Measurements from ENCODE around the gene UBAC2.

UBAC2 gene

DNA sequence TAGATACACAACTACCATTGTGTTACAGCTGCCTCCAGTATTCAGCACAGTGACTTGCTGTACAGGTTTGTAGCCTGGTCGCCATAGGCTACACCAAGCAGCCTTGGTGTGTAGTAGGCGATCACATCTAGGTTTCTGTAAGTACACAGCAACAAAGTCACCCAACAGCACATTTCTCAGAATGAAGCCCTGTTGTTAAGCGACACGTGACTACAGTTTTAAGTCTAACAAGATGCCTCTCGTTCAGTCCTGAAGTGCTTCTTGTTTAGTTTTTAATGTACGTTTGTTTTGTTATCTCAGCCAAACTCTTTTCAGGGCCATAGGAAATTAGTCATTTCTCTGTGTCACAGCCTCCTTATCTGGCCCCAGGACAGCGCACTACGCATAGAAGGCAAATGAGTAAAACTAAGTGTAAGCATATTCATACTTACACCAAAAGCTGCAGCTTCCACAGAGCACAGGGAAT is 156.5 kb downstream of the UBAC2 start:
- no peak for DNase-seq (ENCODE audit: low read depth in 2 of 2)

- DNase-seq (ENCODE audit: low read depth in 2 of 2), result no peak
These were observed 157.3 kb downstream of the UBAC2 start for GRCh38 chr13:99357941-99358340.

DNA sequence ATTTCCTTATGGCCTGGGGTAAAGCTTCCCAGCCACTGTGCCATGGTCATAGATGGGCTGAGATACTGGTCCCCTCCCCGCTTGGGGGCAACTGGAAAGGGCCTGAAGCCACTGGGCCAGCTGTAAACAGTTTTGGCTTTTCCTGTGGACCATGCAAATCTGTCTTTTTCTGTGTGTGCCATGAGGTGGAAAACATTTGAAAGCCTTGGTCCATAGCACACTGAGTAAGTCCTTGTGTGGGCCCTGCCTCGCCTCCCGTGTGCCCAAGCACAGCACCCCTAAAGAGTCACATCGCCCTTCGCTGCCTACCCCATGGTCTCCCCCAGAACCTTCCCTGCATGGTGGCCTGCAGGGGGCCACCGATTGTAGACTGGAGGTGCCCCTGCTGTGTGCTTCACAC is 158.9 kb downstream of the UBAC2 start:
- DNase-seq (ENCODE audit: low read depth in 2 of 2), result no peak

DNA sequence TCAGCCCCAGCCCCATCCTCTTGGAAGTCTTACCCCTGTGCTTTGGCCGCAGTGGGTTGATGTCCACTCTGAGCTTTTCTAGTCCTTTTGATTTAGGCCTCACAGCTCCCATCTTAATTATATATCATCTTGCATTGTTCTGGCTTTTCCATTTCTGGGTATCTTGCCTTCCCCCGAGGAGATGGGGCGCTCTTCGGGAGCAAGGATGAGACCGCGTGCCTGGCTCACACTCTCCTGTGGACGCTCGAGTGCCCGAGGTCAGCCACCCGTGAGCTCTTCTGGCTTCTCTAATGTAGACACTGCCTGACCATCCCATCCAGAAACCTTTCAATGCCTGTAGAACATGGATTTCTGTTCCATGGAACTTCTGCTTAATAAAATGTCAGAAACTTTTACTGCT is 160.0 kb downstream of the UBAC2 start:
- DNase-seq (ENCODE audit: low read depth in 2 of 2), result no peak

DNA sequence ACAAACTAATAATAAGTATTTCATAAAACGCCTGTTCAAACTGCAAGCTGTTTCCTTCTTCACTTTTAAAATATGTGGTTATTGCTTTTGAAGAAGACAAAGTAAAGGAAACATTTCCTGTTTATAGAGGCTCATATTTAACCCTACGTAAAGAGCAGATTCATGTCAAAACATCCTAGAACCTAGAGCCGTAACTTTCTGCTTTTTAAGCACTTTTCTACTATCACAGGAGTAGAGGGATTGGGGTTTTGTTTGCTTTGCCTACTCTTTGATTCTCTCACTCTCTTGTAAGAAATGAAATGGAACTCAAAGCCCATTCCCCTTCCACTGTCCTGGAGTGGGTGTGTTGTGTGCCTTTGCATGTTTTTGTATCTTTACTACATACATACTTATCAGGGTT is 160.5 kb downstream of the UBAC2 start:
- no peak for DNase-seq (ENCODE audit: low read depth in 2 of 2)

GRCh38 chr13:99362362-99362761 is 161.7 kb downstream of the UBAC2 start:
- DNase-seq (ENCODE audit: low read depth in 2 of 2), result no peak

- DNase-seq (ENCODE audit: low read depth in 2 of 2), result no peak
These were observed 162.7 kb downstream of the UBAC2 start for GRCh38 chr13:99363391-99363790.

GRCh38 chr13:99363949-99364348 is 163.3 kb downstream of the UBAC2 start:
- no peak for DNase-seq (ENCODE audit: low read depth in 2 of 2)

GRCh38 chr13:99366075-99366987 is 165.7 kb downstream of the UBAC2 start:
- DNase-seq (ENCODE audit: low read depth in 2 of 2), result no peak

- DNase-seq (ENCODE audit: low read depth in 2 of 2), result no peak
These were observed 166.5 kb downstream of the UBAC2 start for GRCh38 chr13:99367106-99367616.

DNA sequence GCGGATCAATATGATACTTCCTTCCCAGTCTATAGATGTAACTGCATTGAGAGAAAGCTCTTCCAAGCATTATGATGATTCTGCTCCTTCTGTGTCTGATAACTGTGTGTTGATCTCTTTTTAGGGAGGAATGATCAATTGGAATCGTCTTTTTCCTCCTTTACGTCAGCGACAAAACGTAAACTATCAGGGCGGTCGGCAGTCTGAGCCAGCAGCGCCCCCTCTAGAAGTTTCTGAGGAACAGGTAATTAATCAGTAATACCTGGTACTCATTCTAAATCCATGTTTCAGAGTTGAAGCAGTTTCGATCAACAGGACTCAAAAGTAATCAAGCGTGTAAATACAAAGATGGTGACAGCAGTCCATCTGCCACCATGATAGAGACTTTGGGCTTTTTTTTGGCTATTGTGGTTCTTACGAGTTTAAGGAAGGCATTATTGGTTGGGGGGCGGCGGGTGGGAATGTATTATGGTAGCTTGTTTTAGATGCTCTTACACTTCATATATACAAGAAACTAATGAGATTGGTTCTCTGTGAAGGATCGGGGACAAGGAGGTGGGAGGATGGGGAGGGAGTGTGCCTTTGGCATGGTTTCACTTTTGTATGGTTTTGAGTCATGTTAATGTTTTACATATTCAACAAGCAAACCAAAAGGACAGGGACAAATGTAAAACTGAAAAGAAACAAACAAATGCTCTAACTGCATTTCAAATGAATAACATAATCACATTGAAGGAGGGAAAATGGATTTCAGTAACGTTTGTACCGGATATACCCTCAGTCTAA is 167.2 kb downstream of the UBAC2 start:
- no peak for DNase-seq (ENCODE audit: low read depth in 2 of 2)

DNA sequence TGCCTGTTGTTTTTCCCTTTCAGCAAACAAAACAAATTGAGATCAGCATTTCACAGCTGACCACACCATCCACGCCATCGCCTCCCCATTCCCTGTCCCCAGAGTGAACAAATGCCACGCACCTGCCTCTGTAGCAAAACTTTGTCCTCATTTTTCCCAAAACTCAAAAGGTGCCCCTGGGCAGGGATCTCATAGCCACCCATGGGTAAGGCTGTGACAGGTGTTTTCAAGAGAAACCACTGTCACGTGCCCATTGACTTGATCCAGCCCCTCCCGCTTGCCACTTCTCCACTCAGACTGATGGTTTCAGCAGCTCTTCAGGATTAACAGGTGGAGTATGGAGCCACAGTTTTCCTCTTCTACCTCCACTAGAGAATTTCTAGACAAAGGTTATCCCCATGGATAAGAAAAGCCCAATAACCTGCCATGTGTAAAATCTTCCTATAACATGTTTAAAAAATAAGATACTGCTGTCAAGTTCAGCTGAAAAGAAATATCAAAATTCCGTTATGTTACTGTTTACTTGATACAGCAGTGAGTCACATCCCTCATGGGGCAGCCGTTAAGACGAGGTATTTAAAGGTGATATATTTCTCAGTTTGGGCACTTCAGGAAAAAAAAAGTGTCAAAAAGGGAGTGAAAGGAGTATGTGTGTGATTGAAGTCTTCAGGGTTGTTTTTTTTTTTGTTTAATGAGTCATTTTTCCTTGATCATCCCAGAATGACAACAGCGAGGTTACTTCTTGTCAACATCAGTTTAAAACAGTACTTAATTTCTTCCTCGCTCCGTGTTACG is 170.0 kb downstream of the UBAC2 start:
- DNase-seq (ENCODE audit: low read depth in 2 of 2), result no peak

DNA sequence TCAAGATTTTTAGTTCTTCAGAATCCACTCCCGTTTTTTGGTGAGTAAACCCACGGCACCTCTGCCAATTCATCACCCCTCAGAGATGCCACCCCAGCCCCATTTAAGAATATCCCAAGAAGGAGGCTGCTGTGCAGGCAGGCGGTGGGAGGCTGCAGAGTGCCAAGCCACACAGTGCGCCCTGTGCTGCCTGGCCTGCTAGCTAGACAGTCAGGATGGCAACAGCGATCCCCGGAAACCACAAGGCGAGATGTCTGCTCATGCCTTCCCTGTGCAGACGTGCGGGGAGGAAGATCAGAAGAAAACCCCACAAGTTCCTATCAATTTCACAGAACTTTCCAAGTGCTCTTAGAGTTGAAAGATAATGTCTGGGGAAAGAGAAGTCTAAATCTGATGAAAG is 171.3 kb downstream of the UBAC2 start:
- no peak for DNase-seq (ENCODE audit: low read depth in 2 of 2)

DNA sequence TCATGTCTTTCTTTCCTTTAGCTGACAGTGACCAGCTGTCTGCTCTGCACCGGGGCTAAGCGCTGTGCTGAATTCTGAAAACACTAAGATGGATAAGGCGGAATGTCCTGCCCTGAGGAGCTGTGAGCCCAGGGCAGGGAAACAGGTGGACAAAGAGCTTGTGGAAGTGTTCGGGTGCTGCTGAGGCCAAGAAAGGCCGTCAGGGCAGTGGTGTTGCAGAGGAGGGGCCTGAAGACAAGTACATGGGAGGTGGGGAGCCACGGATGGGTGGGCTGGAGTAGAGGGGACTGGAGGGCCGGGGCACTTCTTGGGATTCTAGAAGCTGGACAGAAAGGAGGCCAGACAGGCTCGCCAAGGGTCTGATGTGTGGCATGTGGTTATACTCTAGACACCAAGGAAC is 172.8 kb downstream of the UBAC2 start:
- DNase-seq (ENCODE audit: low read depth in 2 of 2), result no peak

DNA sequence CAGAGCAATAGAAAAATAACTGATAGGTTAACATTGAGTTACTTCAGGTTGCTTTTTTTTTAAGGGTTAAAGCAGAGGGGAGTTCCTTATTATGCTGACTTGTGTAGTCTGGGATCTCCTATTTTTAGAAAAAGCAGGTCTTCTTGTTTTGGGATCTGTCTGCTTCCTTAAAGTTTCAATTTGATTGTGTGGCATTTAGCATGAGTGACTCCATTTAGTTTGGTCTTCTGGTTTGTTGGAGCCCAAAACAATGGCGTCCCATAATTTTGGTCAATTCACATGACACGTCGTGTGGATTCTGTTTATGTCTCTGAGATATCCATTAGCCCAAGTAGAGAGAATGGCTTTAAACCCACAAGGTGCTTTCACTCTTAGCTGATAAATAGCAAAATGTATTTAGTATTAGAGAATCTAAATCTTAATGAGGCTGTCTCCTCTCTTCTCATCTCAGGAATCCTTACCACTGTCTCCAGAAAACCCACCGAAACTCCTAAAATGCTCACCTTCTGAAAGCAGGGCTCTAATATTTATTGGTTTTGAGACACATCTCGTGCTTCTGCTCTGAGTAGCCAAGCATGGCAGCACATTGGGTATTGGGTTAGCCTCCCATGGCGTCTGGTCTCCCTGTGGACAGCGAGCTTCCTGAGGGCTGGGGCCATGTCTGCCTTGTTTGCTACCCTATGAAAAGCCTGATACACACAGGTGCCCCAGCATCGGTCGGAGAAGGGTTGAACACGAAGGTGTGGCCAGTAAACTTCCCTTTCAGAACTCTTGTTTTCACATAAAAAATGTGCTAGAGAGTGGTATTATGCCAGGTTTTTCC is 173.7 kb downstream of the UBAC2 start:
- DNase-seq (ENCODE audit: low read depth in 2 of 2), result no peak

DNA sequence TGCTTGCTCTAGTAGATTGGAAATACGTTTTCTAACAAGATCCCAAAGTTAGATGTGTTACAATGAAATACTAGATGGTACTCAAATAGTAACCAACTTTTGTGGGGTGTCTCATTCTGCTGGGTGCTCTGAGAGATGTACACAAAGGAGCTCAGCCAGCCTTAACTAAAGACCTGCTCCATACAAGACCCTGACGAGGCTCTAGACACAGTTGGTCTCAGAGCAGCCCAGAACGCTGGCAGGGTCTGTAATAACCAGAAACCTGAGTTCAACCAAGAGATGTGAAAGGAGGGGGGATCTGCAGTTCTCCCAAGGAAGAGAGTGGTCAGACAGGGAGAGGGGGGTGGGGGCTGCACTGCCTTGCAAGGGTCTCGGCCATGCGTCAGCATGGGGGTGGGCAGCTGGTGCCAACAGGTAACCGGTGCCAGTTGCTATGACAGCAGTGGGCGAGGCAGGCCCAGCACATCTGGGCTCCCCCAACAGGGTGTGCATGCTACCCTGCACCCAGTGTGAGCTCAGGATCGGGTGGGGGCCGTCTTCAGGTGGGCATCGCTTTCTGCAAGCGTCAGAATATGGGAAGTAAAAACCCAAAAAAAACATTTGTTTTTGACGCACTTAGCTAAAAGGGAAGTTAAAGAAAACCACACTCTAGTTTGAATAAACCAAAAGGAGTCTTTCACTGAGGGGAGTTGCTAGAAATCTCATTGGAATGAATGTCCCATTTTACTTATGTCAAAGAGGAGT is 174.5 kb downstream of the UBAC2 start:
- DNase-seq (ENCODE audit: low read depth in 2 of 2), result no peak

DNA sequence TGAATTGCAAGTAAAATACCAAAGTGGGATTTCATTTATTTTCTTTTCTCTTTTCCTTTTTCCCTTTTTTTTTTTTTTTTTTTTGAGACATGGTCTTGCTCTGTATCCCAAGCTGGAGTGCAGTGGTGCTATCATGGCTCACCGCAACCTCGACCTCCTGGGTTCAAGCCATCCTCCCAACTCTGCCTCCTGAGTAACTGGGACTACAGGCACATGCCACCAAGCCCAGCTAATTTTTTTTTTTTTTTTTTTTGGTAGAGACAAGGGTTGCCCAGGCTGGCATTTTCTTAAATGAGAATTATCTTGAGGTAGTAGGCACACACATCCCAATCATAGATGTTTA is 175.1 kb downstream of the UBAC2 start:
- DNase-seq (ENCODE audit: low read depth in 2 of 2), result no peak

DNA sequence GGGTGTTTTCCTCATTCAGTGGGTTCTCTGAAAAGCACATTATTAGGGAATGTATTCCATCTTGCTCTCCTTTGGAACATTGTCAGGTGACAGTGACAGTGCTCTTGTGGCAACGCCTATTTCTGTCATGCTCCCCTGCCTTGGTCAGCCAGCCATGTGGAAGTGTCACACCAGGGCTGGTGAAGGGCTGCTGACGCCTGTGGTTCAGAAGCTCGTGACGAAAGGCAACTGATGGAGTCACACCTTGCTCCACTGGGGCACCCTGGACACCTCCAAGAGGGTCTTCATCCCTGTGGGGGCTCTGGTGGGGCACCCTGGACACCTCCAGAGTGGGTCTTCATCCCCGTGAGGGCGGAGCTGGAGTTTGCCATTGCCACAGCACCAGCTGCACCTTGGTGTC is 175.5 kb downstream of the UBAC2 start:
- DNase-seq (ENCODE audit: low read depth in 2 of 2), result no peak

DNA sequence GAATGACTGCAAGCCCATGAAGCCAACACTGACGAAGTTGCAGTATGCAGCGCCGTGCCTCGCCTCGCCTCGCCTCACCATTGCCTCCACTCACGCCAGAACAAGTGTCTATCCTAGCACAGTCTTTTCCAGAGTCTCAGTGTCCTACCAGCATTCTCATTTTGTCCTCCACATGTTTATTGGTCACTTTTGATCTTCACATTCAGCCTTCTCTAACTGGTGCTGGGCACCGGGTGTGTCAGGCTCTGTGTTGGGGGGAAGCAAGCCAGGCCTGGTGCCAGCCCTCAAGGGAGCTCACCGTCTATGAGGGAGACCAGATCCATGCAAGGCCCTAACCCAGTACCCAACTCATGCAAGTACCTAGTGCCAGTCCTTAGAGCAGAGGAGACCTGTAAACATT is 176.3 kb downstream of the UBAC2 start:
- DNase-seq (ENCODE audit: low read depth in 2 of 2), result no peak

DNA sequence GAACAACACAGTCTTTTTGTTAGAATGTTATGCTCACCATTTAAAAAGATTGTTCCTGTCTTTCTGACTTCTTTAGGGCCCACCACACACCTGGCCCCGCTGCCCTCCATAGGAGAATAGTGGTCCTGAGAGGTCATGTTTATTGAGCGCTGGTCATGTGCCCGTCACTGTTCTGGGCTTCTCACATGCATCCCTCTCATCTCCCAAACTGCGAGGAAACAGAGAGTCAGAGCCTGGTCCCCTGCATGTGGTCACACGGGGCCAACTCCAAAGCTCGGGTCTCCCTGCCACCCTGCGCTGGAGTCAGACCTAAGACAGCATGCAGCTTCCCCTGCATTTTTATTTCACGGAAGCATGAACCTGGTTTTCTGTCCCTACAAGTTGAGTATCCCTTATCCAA is 177.0 kb downstream of the UBAC2 start:
- no peak for DNase-seq (ENCODE audit: low read depth in 2 of 2)
